Stimulated activated CD8-positive, alpha-beta memory T cell treated with anti-CD3 and anti-CD28 coated beads, Interleukin-4, amount 100 ng/mL, for 24 hours (primary cell): ENCODE measurements around the gene AP5Z1.
A peak's percentile ranks its signal among the peaks of the same experiment; 100 is the strongest.

Source experiments
- DNase-seq: peaks from one replicate; pipeline ENCODE4 v3.0.0-alpha.2; 2020; ENCODE audit warnings: low read depth

Gene AP5Z1

GRCh38 chr7:4745971-4746919, 29.2 kb upstream of the AP5Z1 start:
- DNase-seq: no peak

DNA sequence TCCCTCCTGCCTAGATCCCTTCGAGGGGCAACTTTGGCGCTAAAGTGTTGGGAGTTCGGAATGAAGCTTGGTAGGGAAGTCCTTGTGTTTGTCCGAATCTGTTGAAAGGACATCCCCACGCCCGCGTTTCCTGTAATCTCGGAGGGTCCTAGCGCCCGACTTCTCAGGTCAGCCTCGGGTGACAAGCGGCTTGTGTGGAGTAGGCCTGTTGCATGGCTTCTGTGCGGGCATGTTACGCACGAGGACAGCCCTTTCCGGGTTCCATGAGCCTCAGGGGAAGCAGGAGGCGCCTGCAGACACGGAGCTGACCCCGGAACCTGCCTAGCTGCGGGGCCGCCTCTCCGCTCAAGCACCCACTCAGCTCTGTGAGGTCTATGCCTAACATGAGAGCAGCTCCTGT, 28.4 kb upstream of the AP5Z1 start:
- DNase-seq: no peak

GRCh38 chr7:4747746-4748145, 27.7 kb upstream of the AP5Z1 start:
- DNase-seq: no peak

DNA sequence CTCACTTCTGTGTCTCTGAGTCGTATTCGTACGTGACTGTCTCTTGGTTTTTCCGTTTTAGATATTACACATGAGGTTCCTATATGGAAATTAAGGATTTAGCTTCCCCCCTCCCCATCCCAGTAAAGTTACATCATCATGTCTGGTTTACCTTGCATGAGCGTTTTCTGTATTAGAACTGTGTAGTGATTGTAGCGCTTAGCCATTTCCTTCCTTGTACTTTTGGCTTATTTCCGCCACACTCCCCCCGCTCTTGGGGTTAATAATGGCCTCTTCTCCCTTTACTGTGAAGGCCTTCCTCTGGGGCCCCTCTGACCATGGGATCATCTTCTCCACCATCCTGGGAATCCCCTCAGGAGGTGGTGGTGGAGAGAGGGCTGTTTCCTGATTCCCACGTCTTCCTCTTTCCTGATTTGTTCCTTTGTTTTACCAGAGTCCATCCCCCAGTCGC, 27.2 kb upstream of the AP5Z1 start:
- DNase-seq: no peak

GRCh38 chr7:4749363-4749762, 26.1 kb upstream of the AP5Z1 start:
- no peak for DNase-seq

GRCh38 chr7:4749798-4750197, 25.6 kb upstream of the AP5Z1 start:
- DNase-seq: no peak

DNA sequence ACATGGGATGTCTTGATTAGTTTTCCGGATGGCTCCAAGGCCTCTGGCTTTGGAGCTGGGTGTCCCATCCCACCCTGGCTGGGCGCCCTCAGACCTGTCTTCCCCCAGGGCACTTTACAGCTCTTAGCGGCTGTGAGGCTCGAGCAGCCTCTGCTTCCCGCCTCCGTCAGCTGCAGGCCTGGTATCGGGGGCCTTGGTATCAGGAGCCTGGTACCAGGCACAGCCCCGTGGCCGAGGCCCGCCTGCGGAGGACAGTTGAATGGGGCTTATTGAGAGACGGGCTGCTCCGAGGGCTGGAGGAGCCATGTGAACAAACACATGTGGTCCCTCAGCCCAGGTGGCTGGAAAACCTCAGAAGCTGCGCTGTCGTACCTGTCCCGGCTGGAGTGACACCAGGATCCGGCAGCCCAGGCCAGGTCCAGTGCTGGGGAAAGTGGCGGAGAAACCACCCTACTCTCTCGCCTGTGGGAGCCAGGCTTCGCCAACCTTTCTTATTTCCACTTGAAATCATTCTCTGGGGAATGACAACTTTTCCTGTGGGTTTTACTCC, 23.9 kb upstream of the AP5Z1 start:
- no peak for DNase-seq

GRCh38 chr7:4753598-4754432, 21.6 kb upstream of the AP5Z1 start:
- peak; percentile 77 for DNase-seq

- no peak for DNase-seq
Observed at GRCh38 chr7:4754433-4755010, 20.9 kb upstream of the AP5Z1 start.

GRCh38 chr7:4755045-4755444, 20.4 kb upstream of the AP5Z1 start:
- no peak for DNase-seq

DNA sequence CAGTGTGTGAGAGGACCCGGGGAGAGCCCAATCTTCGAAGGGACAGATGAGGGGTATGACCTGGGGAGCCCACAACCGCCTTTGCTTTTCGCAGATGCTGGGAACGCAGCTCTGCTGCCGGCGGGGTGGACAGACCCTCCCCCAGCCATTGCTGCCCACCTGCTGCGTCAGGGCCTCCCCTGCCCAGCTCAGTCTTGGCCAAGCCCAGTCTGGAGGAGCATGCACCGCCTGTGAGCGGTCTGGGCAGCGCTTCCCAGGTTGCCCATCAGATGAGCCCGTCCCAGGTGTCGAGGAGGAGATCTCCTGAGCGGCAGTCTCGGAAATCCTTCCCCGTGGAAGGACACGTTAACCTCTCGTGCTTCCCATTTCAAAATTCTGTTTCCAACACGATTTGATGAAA, 17.3 kb upstream of the AP5Z1 start:
- DNase-seq: no peak

- DNase-seq: no peak
Observed at GRCh38 chr7:4758791-4759190, 16.6 kb upstream of the AP5Z1 start.

GRCh38 chr7:4759211-4759610, 16.2 kb upstream of the AP5Z1 start:
- no peak for DNase-seq

- no peak for DNase-seq
Observed at GRCh38 chr7:4760952-4761351, 14.5 kb upstream of the AP5Z1 start.

- no peak for DNase-seq
Observed at GRCh38 chr7:4762121-4763055, 13.0 kb upstream of the AP5Z1 start.

DNA sequence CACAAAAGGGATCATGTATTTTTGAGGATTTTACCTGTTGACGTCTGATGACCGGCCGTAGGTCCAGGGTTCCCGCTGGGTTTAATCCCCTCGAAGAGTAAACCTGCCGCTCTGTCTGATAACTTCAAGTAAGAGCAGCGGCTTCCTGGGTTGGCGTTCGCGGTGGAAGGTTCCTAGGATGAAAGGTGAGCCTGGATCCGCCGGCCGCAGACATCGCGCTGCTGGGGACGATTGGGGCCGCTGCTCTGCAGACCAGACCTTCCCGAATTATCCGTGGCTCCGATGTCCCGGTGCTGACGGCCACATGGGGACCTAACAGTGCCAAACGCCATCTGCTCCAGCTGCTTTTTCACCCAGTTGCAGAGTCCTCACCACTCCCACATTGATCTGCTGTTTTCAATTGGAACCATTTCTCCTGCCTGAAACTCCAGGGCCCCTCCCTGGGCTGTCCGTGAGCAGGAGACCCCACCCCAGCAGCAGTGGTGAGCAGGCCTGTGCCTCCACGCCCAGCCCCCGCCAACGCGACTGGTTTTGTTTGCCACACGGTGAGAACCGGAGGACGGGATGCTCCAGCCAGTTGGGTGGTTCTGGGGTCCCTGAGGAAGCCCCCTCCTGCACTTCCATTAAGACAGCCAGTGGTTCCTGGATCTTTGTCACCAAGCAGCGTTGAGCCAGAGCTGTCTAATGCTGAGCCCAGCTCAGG, 12.2 kb upstream of the AP5Z1 start:
- DNase-seq: no peak

DNA sequence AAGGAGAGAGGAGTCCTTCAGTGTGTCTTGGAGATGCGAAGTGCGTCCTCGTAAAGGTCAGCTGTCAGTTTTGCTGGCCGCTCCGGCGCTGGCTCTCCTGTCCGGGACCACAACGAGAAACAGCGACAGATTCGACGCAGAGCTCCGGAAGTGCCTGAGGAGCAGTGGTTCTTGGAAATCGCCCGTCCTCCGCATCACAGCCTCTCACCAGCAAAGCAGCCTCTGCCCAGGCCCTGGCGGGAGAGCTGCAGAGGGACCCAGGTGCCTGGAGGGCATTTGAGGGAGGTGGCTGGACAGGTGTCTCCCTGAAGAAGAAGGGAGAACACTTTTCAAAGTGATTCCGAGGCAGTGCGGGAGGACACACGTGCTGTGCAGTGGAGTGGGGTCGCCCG, 11.6 kb upstream of the AP5Z1 start:
- no peak for DNase-seq

GRCh38 chr7:4764402-4765007, 10.9 kb upstream of the AP5Z1 start:
- no peak for DNase-seq

GRCh38 chr7:4765776-4766490, 9.5 kb upstream of the AP5Z1 start:
- no peak for DNase-seq
